ENCODE measurements around the gene GJC3. TPM values are rescaled to one million over a fixed set of nuclear protein-coding genes. Genes with fewer than 3 reads are reported as not detected.
"Not testable (repeated sequence)": the region's sequence is repeated elsewhere in the genome, so short reads cannot be mapped to it uniquely, and the experiment has no call there.

Gene GJC3
- total RNA-seq, 4 donors from 2014 or later: not detected

GRCh38 chr7:99971242-99971641, 41.8 kb upstream of the GJC3 start:
- no peaks in the 10 kb centered on the region for H3K9me3 ChIP-seq
- WGBS: 84% methylated on average over 4 of the region's 4 CpGs
- peaks cover 0 to 38% (median 0%) of the 10 kb centered on the region in 4 donors for H3K27me3 ChIP-seq
- H3K4me1 ChIP-seq: peaks cover 0 to 4% (median 1%) of the 10 kb centered on the region in 4 donors
- DNase-seq (ENCODE audit: extremely low spot score): no peak
- no peaks in the 10 kb centered on the region for H3K36me3 ChIP-seq
- intact Hi-C loops (cut with DNase I): no loop called here
- H3K4me3 ChIP-seq: no peak overlapping the region
- no peak overlapping the region for H3K27ac ChIP-seq (replicated peaks in 1 of 4)
- no peak for TF ChIP-seq CTCF (IDR thresholded peaks at IDR 0.05)
- no peak for TF ChIP-seq POLR2A (IDR thresholded peaks at IDR 0.05; ENCODE audit: low read depth)
- TF ChIP-seq POLR2AphosphoS5 (IDR thresholded peaks at IDR 0.05): no peak

- H3K36me3 ChIP-seq; DNase-seq (ENCODE audit: extremely low spot score); H3K9me3 ChIP-seq; H3K4me3 ChIP-seq; H3K4me1 ChIP-seq; H3K27ac ChIP-seq (replicated peaks in 1 of 4); intact Hi-C loops (cut with DNase I): not testable (repeated sequence)
- WGBS: 50% methylated on average over 1 of the region's 1 CpG
- H3K27me3 ChIP-seq: peaks cover 0 to 46% (median 0%) of the 10 kb centered on the region in 4 donors
Observed at GRCh38 chr7:99969813-99970212, 40.4 kb upstream of the GJC3 start.

GRCh38 chr7:99969298-99969697, 39.9 kb upstream of the GJC3 start:
- intact Hi-C loops (cut with DNase I): no loop called here
- no peak for DNase-seq (ENCODE audit: extremely low spot score)
- 82% methylated on average over 3 of the region's 3 CpGs for WGBS
- Histone ChIP-seq H3K27ac (replicated peaks in 1 of 4) (no peak overlapping the region), H3K9me3 (no peaks in the 10 kb centered on the region), H3K36me3 (no peaks in the 10 kb centered on the region), H3K4me3 (no peak overlapping the region), H3K27me3 (peaks cover 0 to 51% (median 0%) of the 10 kb centered on the region in 4 donors), H3K4me1 (peaks cover 0 to 2% (median 0%) of the 10 kb centered on the region in 4 donors)
- TF ChIP-seq POLR2A (IDR thresholded peaks at IDR 0.05; ENCODE audit: low read depth) (no peak), POLR2AphosphoS5 (IDR thresholded peaks at IDR 0.05) (no peak)

- 66% methylated on average over 9 of the region's 9 CpGs for WGBS
- DNase-seq (ENCODE audit: extremely low spot score): no peak
- Histone ChIP-seq H3K36me3 (no peaks in the 10 kb centered on the region), H3K9me3 (no peaks in the 10 kb centered on the region), H3K27ac (replicated peaks in 1 of 4) (no peak overlapping the region), H3K27me3 (peaks cover 0 to 72% (median 0%) of the 10 kb centered on the region in 4 donors), H3K4me3 (no peak overlapping the region), H3K4me1 (no peaks in the 10 kb centered on the region)
- TF ChIP-seq EP300 (IDR thresholded peaks at IDR 0.05): no peak
- TF ChIP-seq POLR2A (IDR thresholded peaks at IDR 0.05; ENCODE audit: low read depth): no peak
- no peak for TF ChIP-seq POLR2AphosphoS5 (IDR thresholded peaks at IDR 0.05)
- no peak for TF ChIP-seq CTCF (IDR thresholded peaks at IDR 0.05)
- intact Hi-C loops (cut with DNase I): no loop called here
Observed at GRCh38 chr7:99958564-99959227, 29.3 kb upstream of the GJC3 start.

- H3K36me3 ChIP-seq: no peaks in the 10 kb centered on the region
- WGBS: 92% methylated on average over 6 of the region's 6 CpGs
- no peaks in the 10 kb centered on the region for H3K4me1 ChIP-seq
- H3K27ac ChIP-seq (replicated peaks in 1 of 4): no peak overlapping the region
- DNase-seq (ENCODE audit: extremely low spot score): no peak
- no peak for TF ChIP-seq EP300 (IDR thresholded peaks at IDR 0.05)
- TF ChIP-seq POLR2AphosphoS5 (IDR thresholded peaks at IDR 0.05): no peak
- no peak for TF ChIP-seq CTCF (IDR thresholded peaks at IDR 0.05)
- no peak for TF ChIP-seq POLR2A (IDR thresholded peaks at IDR 0.05; ENCODE audit: low read depth)
- intact Hi-C loops (cut with DNase I): no loop called here
- H3K27me3 ChIP-seq: peaks cover 0 to 43% (median 0%) of the 10 kb centered on the region in 4 donors
- no peak overlapping the region for H3K4me3 ChIP-seq
- H3K9me3 ChIP-seq: peaks cover 0 to 4% (median 0%) of the 10 kb centered on the region in 4 donors
Observed at GRCh38 chr7:99955247-99955646, 25.8 kb upstream of the GJC3 start.

- H3K4me1 ChIP-seq; H3K4me3 ChIP-seq; H3K27ac ChIP-seq (replicated peaks in 1 of 4); H3K36me3 ChIP-seq; DNase-seq (ENCODE audit: extremely low spot score); intact Hi-C loops (cut with DNase I); H3K9me3 ChIP-seq: not testable (repeated sequence)
- peaks cover 0 to 40% (median 0%) of the 10 kb centered on the region in 4 donors for H3K27me3 ChIP-seq
- WGBS: 85% methylated on average over 7 of the region's 7 CpGs
Observed at GRCh38 chr7:99954643-99955042, 25.2 kb upstream of the GJC3 start.
